Embryonic facial prominence (tissue), 1 donor: ENCODE data around the gene AGBL4.

Source experiments
- DNase-seq: peaks from one replicate; pipeline ENCODE4 v3.0.0-alpha.2; 2016; ENCODE audit errors: extremely low spot score

The AGBL4 gene

GRCh38 chr1:48767975-48768510 is 1255.7 kb downstream of the AGBL4 start:
- DNase-seq: no peak

GRCh38 chr1:48765335-48765734 is 1258.4 kb downstream of the AGBL4 start:
- DNase-seq: no peak

GRCh38 chr1:48761986-48762385 is 1261.8 kb downstream of the AGBL4 start:
- DNase-seq: no peak

- no peak for DNase-seq
Observed at GRCh38 chr1:48761411-48761810, 1262.3 kb downstream of the AGBL4 start.

GRCh38 chr1:48760857-48761256 is 1262.9 kb downstream of the AGBL4 start:
- DNase-seq: no peak

- no peak for DNase-seq
Observed at GRCh38 chr1:48758976-48759375, 1264.8 kb downstream of the AGBL4 start.

- DNase-seq: no peak
Observed at GRCh38 chr1:48757363-48757762, 1266.4 kb downstream of the AGBL4 start.

- no peak for DNase-seq
Observed at GRCh38 chr1:48756683-48757316, 1267.0 kb downstream of the AGBL4 start.

- no peak for DNase-seq
Observed at GRCh38 chr1:48753293-48753692, 1270.5 kb downstream of the AGBL4 start.

GRCh38 chr1:48750109-48750508 is 1273.6 kb downstream of the AGBL4 start:
- no peak for DNase-seq

GRCh38 chr1:48749068-48749467 is 1274.7 kb downstream of the AGBL4 start:
- no peak for DNase-seq

GRCh38 chr1:48746906-48747305 is 1276.8 kb downstream of the AGBL4 start:
- DNase-seq: no peak

GRCh38 chr1:48744032-48744431 is 1279.7 kb downstream of the AGBL4 start:
- no peak for DNase-seq

- DNase-seq: no peak
Observed at GRCh38 chr1:48743480-48743879, 1280.3 kb downstream of the AGBL4 start.

GRCh38 chr1:48741380-48741779 is 1282.4 kb downstream of the AGBL4 start:
- DNase-seq: no peak

- no peak for DNase-seq
Observed at GRCh38 chr1:48740621-48741020, 1283.1 kb downstream of the AGBL4 start.

- no peak for DNase-seq
Observed at GRCh38 chr1:48739091-48739490, 1284.7 kb downstream of the AGBL4 start.

- DNase-seq: no peak
Observed at GRCh38 chr1:48738356-48738755, 1285.4 kb downstream of the AGBL4 start.

GRCh38 chr1:48735796-48736195 is 1288.0 kb downstream of the AGBL4 start:
- no peak for DNase-seq

GRCh38 chr1:48730164-48730910 is 1293.4 kb downstream of the AGBL4 start:
- no peak for DNase-seq

GRCh38 chr1:48728584-48728983 is 1295.2 kb downstream of the AGBL4 start:
- DNase-seq: no peak

- no peak for DNase-seq
Observed at GRCh38 chr1:48726557-48727215, 1297.1 kb downstream of the AGBL4 start.

GRCh38 chr1:48726139-48726538 is 1297.6 kb downstream of the AGBL4 start:
- DNase-seq: no peak
